GM15510 (cell line): ENCODE results near the gene CFAP20.

Experiments
- POLR2A ChIP-seq: IDR thresholded peaks from 3 replicates; pipeline ENCODE4 v1.6.1; 2011; ENCODE audit warnings: borderline replicate concordance; ENCODE audit not compliant: insufficient read length; ENCODE audit errors: extremely low read depth

CFAP20 gene

DNA sequence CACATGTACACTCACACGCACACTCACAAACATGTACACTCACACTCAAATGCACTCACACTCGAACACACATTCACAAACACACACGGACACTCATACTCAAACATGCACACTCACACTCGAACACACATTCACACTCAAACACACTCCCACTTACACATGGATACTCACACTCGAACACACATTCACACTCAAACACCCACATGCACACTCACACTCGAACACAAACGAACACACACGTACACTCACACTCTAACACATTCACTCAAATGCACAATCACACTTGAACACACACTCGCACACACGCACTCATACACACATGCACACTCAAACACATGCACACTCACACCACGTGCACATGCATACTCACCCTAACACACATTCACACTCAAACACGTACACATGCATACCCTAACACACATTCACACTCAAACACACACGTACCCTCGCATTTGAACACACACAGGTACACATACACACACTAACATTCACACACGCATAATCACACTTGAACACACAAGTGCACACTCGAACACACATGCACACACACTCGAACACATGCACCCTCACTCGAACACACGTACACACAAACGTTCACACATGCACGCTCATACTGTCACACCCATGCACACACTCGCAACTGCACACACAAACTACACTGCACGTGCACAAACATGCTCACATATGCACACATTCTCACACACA lies 41.8 kb downstream of the CFAP20 start:
- TF ChIP-seq POLR2A: no peak

GRCh38 chr16:58086381-58087208 lies 42.6 kb downstream of the CFAP20 start:
- no peak for TF ChIP-seq POLR2A

DNA sequence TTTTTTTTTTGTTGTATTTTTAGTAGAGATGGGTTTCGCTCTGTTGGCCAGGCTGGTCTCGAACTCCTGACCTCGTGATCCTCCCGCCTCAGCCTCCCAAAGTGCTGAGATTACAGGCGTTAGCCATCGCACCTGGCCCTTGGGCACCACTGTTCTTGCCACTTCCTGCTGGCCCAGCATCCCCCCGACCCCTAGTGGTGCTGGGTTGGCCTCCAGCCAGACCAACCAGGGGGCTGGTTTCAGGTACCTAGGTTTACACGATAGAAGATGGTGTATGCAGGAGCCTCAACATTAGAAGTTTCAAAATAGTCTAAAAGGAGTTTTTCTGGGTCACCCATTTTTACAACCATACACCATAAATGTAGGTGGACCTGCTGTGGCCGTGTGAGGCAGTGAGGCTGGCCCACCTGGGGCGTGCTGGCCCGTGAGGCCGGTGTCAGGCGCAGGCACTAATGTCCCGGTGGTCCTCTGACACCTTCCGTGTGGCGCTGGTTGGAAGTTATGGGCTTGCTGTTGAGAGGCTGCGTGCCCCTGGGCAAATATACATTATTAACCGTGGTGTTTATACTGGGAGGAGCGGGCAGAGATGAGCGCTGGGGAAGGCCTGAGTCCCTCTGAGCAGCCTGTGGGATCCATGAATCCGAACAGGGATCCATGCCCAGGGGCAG lies 43.5 kb downstream of the CFAP20 start:
- no peak for TF ChIP-seq POLR2A

DNA sequence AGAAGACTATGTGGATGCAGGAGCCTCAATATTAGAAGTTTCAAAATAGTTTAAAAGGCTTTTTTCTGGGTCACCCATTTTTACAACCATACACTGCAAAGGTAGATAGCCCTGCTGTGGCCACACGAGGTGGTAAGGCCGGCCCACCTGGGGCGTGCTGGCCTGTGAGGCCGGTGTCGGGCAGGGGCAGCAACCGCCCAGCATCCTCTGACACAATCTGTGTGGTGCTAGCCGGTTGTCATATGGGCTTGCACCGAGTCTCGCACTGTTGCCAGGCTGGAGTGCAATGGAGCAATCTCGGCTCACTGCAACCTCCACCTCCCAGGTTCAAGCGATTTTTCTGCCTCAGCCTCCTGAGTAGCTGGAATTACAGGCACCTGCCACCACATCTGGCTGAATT lies 44.0 kb downstream of the CFAP20 start:
- TF ChIP-seq POLR2A: no peak

- no peak for TF ChIP-seq POLR2A
Measured at GRCh38 chr16:58084635-58085034, 44.5 kb downstream of the CFAP20 start.

DNA sequence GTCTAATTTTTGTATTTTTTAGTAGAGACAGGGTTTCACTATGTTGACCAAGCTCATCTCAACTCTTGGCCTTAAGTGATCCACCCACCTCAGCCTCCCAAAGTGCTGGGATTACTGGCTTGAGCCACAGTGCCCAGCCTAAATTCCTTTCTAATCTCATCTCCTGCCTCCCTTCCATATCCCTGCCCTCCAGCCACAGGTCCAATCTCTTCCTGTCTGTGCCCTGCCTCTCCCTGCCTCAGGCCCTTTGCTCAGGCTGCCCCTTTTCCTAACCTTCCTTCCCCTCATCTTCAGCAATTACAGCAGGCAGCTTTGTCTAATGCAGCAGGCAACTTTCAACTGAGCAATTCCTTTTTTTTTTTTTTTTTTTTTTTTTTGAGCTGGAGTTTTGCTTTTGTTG lies 46.8 kb downstream of the CFAP20 start:
- no peak for TF ChIP-seq POLR2A

GRCh38 chr16:58077796-58078195 lies 51.4 kb downstream of the CFAP20 start:
- TF ChIP-seq POLR2A: no peak

DNA sequence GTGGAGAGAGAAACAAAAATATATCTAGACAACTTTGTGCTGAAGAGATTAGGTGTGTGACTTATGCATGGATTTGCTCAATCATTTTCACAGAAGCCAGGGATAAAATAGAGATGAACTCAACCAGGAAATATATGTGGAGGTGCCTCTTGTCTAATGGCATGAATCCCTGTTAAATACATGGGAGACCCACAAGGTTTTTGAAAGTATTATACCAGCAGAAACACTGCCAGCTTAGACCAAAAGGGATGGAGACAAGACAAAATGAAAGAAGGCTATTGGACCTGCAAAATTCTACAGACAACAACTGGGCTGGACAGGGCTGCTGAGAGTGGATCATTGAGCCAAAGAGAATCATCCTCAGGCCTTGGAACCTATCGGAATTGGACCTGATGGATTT lies 52.7 kb downstream of the CFAP20 start:
- TF ChIP-seq POLR2A: no peak

- TF ChIP-seq POLR2A: no peak
Measured at GRCh38 chr16:58074657-58075056, 54.5 kb downstream of the CFAP20 start.

DNA sequence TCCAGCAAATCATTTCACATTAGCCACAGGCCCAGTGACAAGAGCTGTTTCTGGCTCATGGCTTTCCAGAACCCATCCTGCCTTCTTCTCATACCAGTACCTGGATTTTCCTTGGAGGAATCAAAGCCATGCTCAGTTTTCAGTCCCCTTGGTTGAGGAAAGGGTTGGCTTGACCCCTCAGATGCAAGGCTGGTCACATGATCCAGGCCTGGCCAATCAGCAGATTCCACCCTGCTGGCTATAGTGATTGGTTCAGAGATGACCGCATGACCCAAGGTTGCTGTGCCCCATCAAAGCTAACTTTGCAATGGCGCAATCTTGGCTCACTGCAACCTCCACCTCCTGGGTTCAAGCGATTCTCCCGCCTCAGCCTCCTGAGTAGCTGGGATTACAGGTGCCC lies 58.6 kb downstream of the CFAP20 start:
- no peak for TF ChIP-seq POLR2A
